Measurements from ENCODE around the gene MUC7. TPM values are rescaled to one million over a fixed set of nuclear protein-coding genes. Genes with fewer than 3 reads are reported as not detected.

The MUC7 gene
- total RNA-seq: not detected

GRCh38 chr4:70471897-70472296 is at the start of gene MUC7:
Gene MUC7, plus strand, starts transcription at chr4:70472197. Its CDS starts 1,825 bp downstream, at chr4:70474022.
- DNase-seq (ENCODE audit: low spot score in 2 of 2): no peak
- Histone ChIP-seq H3K27me3 (no peaks in the 10 kb centered on the region), H3K36me3 (no peaks in the 10 kb centered on the region), H3K9me3 (no peaks in the 10 kb centered on the region), H3K4me3 (no peak within 1 kb of the TSS), H3K4me1 (no peaks in the 10 kb centered on the region), H3K27ac (no peak within 1 kb of the TSS)
- TF ChIP-seq CTCF (IDR thresholded peaks at IDR 0.05): no peak
- intact Hi-C loops (cut with DNase I): no loop called here

GRCh38 chr4:70425306-70425705 is 46.7 kb upstream of the MUC7 start:
- Histone ChIP-seq H3K27me3 (no peaks in the 10 kb centered on the region), H3K9me3 (no peaks in the 10 kb centered on the region), H3K4me3 (no peak overlapping the region), H3K4me1 (no peaks in the 10 kb centered on the region), H3K27ac (no peak overlapping the region), H3K36me3 (no peaks in the 10 kb centered on the region)
- TF ChIP-seq CTCF (IDR thresholded peaks at IDR 0.05): no peak
- intact Hi-C loops (cut with DNase I): no loop called here
- DNase-seq (ENCODE audit: low spot score in 2 of 2): no peak

- no peak overlapping the region for H3K4me3 ChIP-seq
- H3K36me3 ChIP-seq: no peaks in the 10 kb centered on the region
- intact Hi-C loops (cut with DNase I): no loop called here
- TF ChIP-seq CTCF (IDR thresholded peaks at IDR 0.05): no peak
- no peaks in the 10 kb centered on the region for H3K4me1 ChIP-seq
- DNase-seq (ENCODE audit: low spot score in 2 of 2): no peak
- no peak overlapping the region for H3K27ac ChIP-seq
- no peaks in the 10 kb centered on the region for H3K27me3 ChIP-seq
- no peaks in the 10 kb centered on the region for H3K9me3 ChIP-seq
These were observed 45.2 kb upstream of the MUC7 start for GRCh38 chr4:70426789-70427188.

DNA sequence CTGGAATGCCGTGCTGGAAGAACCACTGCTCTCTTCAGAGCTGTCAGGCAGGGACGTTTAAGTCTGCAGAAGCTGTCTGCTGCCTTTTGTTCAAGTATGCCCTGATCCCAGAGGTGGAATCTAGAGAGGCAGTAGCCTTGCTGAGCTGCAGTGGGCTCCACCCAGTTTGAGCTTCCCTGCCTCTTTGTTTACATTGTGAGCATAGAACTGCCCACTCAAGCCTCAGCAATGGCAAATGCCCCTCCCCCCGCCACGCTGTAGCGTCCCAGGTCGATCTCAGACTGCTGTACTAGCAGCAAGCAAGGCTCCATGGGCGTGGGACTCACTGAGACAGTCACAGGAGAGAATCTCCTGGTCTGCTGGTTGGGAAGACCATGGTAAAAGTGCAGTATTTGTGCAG is 34.8 kb upstream of the MUC7 start:
- Histone ChIP-seq H3K27me3 (no peaks in the 10 kb centered on the region), H3K4me1 (no peaks in the 10 kb centered on the region), H3K9me3 (no peaks in the 10 kb centered on the region), H3K27ac (no peak overlapping the region), H3K36me3 (no peaks in the 10 kb centered on the region), H3K4me3 (no peak overlapping the region)
- no peak for DNase-seq (ENCODE audit: low spot score in 2 of 2)
- no peak for TF ChIP-seq CTCF (IDR thresholded peaks at IDR 0.05)
- intact Hi-C loops (cut with DNase I): no loop called here

DNA sequence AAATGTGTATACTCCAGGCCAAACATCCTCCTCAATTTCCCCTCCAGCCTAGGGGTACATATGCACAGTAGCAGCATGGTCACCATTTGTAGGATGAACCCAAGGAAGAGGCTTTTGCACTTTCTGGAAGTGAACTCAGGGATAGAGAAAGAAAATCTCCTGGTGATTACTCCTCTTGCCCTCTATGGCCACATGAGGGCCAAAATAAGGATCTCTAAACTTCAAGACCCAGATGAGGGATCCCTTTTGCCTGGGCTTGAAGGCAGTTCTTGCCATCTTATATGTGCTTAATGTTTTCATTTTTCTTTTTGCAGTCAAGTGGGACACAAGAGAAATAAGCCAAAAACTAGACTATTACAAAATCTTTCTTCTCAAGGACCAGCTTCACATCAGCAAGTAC is 29.5 kb upstream of the MUC7 start:
- intact Hi-C loops (cut with DNase I): no loop called here
- Histone ChIP-seq H3K4me3 (no peak overlapping the region), H3K27ac (no peak overlapping the region), H3K9me3 (no peaks in the 10 kb centered on the region), H3K36me3 (no peaks in the 10 kb centered on the region), H3K27me3 (no peaks in the 10 kb centered on the region), H3K4me1 (no peaks in the 10 kb centered on the region)
- no peak for DNase-seq (ENCODE audit: low spot score in 2 of 2)
- TF ChIP-seq CTCF (IDR thresholded peaks at IDR 0.05): no peak

- Histone ChIP-seq H3K9me3 (no peaks in the 10 kb centered on the region), H3K36me3 (no peaks in the 10 kb centered on the region), H3K27me3 (no peaks in the 10 kb centered on the region), H3K27ac (no peak overlapping the region), H3K4me1 (no peaks in the 10 kb centered on the region), H3K4me3 (no peak overlapping the region)
- no peak for TF ChIP-seq CTCF (IDR thresholded peaks at IDR 0.05)
- intact Hi-C loops (cut with DNase I): no loop called here
- DNase-seq (ENCODE audit: low spot score in 2 of 2): no peak
These were observed 28.7 kb upstream of the MUC7 start for GRCh38 chr4:70443329-70443728.
